HG03103 (cell line): Measurements from ENCODE around the gene MAP4K5.
"Not testable (repeated sequence)": the region's sequence is repeated elsewhere in the genome, so short reads cannot be mapped to it uniquely, and the experiment has no call there.

ENCODE experiments used
- ATAC-seq: cut with Tn5 transposase; IDR thresholded peaks from one replicate; pipeline ENCODE4 v1.9.1; 2021; ENCODE audit warnings: low read depth; ENCODE audit not compliant: unreplicated experiment

Gene MAP4K5

GRCh38 chr14:50533241-50533705 lies 904 bp upstream of the MAP4K5 start:
- no peak for ATAC-seq

GRCh38 chr14:50531595-50532501 lies 521 bp downstream of the MAP4K5 start:
- ATAC-seq = peak; percentile 15

DNA sequence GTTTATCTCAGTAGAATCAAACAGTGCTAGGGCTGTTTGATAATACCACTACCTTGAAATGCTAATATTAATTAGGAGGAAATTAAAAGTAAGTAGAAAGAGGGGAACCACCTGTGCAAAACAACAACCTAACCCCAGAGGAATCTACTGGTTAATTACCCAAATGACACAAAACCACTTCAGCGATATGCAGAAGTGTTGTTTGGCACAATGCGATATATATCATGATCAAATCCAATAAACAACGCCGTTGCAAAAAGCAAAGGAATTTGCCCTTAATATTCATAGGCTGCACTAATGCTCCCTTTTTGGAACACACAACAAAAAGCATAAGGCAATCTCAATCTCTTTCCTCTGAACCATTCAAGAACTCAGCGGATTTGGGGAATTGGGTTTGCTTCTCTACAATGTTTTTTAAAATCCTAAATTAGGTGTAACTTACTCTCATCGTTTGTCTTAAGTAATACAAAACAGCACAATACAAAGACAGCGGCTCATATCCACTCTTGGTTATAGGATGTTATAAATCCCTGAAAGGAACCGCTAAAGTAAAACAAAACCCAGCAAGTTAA lies 1.5 kb downstream of the MAP4K5 start:
- ATAC-seq = no peak

DNA sequence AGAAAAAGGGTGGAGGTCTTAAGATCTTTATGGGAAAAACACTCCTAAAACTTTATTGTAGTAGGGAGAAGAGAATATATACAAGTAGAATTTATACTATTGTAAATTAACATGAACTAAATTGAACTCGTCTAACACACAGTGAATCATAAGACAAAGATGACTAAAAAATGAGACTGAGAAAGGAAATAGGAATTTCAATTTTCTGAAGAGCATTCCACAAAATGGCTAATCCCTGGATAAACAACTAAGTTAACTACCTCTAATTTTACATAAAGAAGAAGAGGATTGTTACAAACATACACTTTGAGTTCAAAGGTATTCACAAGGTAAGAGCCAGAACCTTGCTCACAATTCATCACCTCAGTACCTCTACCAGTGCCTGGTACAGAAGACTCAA lies 2.0 kb downstream of the MAP4K5 start:
- ATAC-seq = no peak

- no peak for ATAC-seq
Observed at GRCh38 chr14:50529288-50530179, 2.8 kb downstream of the MAP4K5 start.

GRCh38 chr14:50528000-50528399 lies 4.4 kb downstream of the MAP4K5 start:
- ATAC-seq = no peak

DNA sequence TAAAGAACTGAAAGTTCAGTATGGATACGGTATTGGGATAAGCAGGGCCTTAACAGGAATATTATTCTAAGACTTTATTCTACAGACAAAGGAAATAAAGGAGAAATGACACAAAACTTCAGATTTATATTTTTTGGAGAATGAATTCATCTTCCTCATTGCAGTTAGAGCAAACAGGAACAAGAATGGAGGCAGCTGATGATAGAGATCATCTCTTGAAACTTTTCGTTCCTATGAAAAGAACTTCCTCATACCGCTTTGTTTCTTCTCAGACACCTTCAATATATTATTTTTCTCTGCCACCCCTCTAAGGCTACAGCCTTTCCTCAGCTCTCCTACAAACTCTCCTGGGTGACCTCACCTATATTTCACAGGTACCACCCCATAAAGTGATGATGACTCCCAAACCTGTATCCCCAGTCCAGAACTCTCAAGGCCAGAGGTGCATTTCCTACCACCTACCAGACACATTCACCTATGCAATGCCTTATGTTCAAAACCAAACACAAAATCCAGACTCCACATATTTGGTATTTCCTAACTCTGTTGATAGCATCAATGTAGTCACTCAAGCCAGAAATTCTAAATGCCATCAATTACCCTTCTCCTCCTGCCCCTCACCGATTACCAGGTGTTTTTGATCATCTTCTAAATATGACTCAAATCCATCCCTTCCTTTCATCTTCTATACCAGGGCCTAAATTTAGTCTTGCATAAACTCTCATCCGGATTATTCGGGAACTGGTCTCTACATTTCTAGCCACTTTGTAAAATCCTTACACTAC lies 7.4 kb downstream of the MAP4K5 start:
- ATAC-seq = no peak

DNA sequence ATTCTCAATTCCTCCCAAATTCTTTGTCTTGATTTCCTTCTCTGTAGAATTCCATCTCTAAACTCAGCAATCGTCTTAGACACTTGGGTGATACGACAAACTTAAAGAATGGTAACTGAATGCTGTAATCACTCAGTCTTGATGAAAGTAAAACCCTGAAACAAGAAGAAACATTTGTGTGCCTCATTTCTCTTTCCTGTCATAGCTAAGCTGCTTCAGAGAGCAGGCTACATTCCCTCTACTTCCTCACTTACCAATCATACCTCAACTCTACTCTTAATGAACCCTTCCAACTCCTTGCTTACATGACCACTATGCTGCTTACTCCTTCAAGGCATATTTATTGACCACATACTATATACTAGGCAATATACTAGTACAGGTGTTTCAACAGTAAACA lies 8.3 kb downstream of the MAP4K5 start:
- ATAC-seq = no peak

GRCh38 chr14:50523271-50524041 lies 8.9 kb downstream of the MAP4K5 start:
- ATAC-seq = no peak

GRCh38 chr14:50521912-50522341 lies 10.4 kb downstream of the MAP4K5 start:
- peak; percentile 48 for ATAC-seq

DNA sequence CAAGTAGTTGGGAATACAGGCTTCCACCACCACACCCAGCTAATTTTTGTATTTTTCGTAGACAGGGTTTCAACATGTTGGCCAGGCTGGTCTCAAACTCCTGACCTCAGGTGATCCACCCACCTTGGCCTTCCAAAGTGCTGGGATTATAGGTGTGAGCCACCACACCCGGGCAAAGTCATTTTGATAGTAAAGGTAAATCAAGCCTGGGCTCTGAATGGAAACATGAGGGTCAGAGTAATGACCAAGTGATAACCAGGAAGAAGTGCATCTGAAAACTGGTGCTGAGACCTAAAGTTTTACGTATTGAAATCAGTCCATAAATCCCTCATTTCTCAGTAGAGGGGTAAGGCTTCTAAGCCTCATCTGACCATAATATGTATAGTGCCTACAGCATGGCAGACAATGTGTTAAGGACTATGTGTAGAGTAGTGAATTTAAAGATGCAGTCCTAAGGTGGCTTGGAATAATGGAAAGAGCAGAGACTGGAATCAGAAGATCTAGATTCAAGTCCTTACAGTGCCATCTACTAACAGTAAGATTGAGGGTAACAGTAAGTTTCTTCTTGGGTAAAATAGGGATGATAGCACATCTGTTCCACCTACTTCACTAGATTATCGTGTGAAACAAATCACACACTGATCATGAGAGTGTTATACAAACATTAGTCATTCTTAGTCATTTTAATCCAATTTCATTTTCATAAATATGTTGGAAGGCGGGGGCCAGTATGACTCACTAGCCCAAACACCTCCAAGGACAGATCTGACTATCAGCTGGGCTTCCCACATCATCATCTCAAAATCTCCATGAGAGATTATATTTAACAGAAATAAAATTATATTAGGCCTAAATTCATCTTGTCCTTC lies 11.2 kb downstream of the MAP4K5 start:
- peak; percentile 44 for ATAC-seq

GRCh38 chr14:50516091-50516490 lies 16.3 kb downstream of the MAP4K5 start:
- no peak for ATAC-seq

GRCh38 chr14:50512463-50512862 lies 19.9 kb downstream of the MAP4K5 start:
- no peak for ATAC-seq

- ATAC-seq = no peak
Observed at GRCh38 chr14:50510157-50510556, 22.2 kb downstream of the MAP4K5 start.

DNA sequence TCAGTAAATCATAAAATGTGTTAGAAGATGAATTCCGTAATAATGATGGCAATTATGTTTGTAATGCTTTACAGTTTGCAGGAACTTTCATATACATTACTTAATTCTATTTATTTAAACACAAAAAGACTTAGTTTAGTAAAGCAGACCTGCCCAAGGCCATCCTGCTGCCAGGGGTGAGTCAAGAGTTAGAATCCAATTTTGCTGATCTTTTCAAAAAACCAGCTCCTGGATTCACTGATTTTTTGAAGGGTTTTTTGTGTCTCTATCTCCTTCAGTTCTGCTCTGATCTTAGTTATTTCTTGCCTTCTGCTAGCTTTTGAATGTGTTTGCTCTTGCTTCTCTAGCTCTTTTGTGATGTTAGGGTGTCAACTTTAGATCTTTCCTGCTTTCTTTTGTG lies 25.3 kb downstream of the MAP4K5 start:
- not testable (repeated sequence) for ATAC-seq

GRCh38 chr14:50501642-50502041 lies 30.7 kb downstream of the MAP4K5 start:
- no peak for ATAC-seq

GRCh38 chr14:50497351-50497750 lies 35.0 kb downstream of the MAP4K5 start:
- ATAC-seq = no peak

DNA sequence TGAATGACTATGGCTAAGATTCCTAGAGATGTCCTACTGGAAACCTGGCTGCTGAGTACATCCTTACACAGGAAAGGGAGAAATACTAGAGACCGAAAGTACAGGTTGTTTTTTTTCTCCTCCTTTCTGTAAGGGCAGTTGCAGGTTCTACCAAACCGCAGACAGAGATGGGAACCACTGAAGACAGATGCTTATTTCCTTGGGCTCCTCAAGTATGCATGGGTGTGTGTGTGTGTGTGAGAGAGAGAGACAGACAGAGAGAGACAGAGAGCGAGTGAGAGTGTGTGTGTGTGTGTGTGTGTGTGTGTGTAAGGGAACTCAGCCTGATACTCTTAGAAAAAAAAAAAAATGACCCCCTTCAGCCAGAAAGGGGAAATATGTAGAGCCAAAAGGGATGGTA lies 42.5 kb downstream of the MAP4K5 start:
- ATAC-seq = no peak
